GM18508 (cell line): ENCODE data around the gene SLMAP.

Experiments used
- ATAC-seq: cut with Tn5 transposase; IDR thresholded peaks from one replicate; pipeline ENCODE4 v1.9.1; 2021; ENCODE audit warnings: moderate number of reproducible peaks; ENCODE audit not compliant: insufficient read depth, unreplicated experiment

SLMAP gene

DNA sequence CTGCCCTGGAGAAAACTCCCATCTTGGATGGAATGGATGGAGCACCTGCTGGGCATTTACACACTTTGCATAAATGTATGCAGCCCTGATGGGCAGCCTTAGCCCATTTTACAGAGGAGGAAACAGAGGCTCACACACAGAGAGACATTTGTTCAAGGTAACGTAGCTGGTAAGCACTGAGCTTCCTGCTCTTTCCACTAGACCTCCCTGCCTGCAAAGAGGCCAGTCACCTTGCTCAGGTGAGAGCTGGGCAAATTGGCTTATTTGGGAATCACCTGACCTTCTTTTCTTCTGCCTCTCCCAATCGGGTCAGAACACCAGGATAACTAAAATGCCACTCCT, 200.7 kb downstream of the SLMAP start:
- ATAC-seq, result no peak

DNA sequence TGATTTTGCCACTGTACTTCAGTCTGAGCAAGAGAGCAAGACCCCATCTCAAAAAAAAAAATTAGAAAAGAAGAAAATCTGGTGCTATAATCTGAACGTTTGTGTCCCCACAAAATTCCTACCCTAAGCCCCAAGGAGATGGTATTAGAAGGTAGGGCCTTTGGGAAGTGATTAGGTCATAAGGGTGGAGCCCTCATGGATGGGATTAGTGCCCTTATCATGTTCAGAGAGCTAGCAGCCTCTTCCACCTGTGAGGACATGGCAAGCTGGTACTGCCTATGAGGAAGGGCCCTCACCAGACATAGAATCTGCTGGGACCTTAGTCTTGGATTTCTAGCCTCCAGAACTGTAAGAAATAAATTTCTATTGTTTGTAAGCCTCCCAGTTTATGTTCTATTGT, 201.7 kb downstream of the SLMAP start:
- no peak for ATAC-seq

DNA sequence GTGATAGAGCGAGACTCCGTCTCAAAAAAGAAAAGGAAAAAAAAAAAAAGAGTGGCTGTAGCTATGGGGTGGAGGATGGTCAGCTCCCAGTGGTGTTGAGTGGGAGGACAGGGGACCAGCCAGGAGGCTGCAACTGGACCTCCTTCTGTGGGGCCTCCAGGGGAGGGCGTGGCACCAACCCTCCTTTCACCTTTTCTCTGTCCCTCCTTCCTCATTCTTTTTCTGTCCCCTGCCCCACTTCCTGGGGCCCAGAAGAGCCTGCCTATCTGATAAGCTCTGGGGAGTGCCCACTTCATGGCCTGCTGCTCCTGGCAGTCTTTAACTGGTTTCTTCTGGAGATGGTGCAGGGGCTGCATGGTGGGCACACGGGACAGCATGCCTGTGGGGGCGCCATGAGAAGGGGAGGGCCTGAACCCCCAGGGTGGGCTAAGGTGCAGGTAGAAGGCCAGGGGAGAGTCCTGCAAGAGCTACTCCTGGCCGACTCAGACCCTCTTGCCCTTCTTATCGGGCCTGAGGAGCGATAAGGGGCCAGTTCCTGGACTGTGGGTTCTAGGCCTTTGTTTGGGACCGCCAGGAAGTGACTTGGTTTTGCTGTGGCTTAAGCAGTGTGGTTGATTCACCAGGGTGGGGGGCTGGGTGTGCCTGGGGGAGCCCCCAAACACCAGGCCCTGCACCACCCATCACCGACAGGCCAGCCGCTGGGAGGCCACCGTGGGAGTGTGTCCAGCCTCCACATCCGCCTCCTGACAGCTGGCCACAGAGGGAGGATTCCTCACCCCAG, 202.7 kb downstream of the SLMAP start:
- ATAC-seq, result no peak

DNA sequence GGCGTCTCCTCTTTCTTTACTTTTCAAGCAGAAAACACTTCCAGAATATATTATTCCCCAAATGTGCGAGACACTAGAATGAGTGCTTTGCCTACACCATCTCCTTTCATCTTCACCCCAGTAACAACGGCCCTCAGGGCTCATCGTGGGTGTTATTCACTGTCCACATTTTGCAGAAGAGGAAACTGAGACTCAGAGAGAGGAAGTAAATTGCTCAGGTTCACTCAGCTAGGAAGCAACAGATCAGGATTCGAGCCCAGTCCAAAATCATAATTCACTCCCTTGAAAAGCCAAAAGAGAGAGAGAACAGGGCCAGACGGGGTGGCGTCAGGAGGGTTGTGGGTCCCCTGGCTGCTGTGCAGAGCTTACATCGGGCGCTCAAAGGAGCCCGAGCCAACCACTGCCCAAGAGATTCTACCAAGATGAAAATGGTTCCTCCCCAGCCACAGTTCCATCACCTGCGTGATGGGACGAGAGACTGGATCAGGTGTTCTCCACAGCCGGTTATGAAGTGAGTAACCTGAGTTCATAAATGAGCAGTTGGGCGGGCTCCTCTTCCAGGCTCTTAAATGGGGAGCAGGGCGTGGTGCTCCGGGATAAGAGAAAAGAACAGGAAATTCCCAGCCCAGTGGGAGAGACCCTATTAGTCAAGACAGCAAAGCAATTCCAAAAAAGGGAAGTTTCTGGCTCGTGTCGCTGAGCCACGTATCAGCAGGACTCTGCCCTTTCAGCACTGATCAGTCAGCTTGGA, 203.5 kb downstream of the SLMAP start:
- no peak for ATAC-seq

DNA sequence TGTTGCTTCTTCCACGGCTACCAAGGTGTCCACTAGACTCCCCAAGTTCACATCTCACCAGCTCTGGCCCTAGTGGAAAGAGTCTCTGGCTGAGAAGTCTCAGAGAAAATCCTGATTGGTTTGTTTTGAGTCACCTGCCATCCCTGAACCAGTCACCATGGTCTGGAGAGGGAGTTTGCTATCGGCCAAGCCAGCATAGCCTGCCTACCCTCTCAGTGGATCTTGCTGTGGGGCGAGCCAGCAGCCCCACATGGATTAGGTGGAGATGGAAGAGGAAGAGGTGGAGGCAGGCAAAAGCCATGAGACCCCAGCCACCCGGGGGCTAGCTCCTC, 204.0 kb downstream of the SLMAP start:
- ATAC-seq, result no peak

DNA sequence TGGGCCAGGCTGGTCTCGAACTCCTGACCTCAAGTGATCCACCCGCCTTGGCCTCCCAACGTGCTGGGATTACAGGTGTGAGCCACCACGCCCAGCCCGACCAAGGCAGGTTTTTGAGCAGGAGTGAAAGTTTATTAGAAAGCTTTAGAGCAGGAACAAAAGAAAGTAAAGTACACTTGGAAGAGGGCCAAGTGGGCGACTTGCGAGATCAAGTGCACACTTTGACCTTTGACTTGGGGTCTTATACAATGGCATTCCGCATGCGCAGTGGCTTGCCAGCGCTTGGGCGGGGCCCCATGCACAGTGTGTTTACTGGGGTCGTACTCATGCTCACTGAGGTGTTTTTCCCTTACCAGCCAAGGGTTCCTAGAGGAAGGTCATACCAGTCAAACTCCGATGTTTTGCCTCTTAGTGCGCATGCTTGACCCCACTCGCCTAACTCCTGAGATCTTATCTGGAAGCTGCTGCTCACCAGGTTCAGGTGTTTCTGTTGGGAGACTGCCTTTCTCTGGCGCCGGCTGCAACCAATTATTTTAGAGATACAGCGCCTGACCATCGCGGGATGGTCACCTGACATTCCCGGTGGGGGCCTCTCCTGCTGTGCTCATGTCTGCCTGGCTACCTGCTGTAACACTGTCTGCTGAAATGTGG, 205.2 kb downstream of the SLMAP start:
- ATAC-seq, result no peak

DNA sequence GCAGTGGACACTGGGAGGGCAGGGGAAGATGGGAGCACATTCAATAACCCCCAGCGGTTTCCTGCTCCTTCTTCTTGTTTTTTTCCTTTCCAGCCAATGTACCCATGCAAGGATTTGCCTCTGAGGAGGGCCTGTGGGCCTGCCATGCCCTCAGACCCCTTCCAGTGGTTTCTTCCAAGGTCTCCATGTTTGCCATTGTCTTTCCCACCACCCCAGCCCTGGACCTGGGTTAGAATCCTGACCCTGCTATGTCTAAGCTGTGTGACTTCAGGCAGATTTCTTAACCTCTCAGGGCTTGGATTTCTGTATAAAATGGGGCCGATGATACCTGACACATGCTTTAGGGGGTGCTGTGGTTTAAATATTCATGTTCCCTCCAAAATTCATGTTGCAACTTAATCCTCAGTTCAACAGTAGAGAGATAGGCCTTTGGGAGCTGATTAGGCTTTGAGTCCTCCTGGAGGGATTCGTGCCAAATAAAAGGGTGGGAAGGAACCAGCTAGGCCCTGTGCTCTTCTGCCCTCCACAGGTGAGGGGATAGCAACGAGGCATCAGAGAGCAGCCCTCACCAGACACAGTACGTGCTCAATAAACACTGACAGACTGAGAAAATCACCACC, 205.8 kb downstream of the SLMAP start:
- ATAC-seq, result no peak

DNA sequence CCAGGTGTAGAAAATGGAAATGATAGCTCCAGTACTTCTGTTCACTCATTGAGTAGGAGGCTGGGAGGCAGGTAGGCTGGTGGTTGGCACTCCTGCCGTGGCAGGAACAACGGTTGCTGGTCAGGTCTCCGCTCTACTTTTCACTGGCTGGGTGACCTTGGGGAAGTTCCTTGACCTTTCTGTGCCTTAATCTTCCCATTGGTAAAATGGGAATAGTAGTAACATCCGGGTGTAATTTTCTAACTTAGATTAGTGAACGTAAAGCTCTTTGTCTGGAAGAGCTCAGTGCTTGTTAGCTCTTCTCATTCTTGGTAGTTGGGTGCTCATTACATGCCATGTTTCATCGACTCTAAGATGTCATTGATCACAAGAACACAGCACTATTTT, 206.3 kb downstream of the SLMAP start:
- ATAC-seq, result no peak

DNA sequence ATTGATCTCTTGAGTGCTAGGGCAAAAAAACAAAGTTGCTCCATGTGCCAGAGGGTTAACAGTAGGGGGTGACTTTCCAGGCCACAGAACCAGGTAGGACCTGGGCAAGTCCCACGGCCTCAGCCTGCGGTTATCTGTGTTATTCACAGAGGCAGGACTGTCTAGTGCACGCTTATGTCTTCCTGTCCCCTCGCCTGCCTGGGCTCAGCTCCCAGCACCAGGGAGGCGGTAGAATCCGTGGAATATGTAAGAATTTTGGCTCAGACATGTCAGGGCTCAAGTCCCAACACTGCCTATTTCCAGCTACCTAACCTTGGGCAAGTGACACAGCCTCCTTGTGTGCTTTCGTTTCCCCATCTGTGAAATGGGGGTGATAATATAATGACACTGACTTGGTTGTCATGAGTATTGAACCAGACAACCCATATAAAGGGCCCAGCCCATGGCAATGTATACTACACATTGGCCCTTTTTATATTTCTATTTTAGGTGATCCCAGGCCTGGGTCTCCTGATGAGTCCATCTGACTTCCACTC, 207.8 kb downstream of the SLMAP start:
- no peak for ATAC-seq

DNA sequence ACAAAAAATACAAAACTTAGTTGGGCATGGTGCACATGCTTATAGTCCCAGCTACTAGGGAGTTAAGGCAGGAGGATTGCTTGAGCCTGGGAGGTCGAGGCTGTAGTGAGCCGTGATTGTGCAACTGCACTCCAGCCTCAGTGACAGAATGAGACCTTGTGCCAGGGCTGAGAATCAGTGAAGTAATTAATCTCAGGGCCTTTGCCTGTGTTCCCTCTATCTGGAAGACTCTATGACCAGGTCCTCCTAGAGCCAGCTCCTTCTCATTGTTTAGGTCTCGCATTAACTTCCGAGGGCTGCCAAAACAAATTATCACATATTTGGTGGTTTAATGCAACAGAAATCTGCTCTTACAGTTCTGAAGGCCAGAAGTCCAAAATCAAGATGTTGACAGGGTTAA, 210.7 kb downstream of the SLMAP start:
- ATAC-seq, result no peak

DNA sequence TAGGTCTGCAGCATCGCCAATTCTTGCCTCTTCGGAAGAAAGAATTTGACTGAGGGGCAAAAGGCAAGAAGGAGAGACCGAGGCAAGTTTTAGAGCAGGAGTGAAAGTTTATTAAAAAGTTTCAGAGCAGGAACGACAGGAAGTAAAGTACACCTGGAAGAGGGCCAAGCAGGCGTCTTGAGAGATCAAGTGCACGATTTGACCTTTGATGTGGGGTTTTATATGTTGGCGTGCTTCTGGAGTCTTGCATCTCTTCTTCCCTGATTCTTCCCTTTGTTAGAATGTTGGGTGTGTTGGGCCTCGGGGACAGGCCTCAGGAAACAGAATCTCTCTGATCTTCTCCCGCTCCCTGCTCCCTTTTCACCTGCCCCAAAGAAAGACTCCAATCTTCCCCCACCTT, 211.5 kb downstream of the SLMAP start:
- no peak for ATAC-seq

DNA sequence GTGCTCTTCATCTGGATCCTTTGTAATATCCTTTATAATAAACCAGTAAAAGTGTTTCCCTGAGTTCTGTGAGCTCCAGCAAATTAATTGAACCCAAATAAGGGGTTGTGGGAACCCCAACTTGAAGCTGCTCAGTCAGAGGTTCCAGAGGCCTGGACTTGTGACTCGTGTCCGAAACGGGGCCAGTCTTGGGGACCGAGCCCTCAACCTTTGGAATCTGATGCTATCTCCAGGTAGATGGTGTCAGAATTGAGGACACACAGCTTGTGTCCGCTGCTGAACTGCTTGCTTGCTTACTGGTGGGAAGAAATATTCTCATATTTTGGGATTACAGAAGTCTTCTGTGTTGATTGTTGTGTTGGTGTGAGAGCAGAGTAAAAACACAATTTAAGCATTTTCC, 212.4 kb downstream of the SLMAP start:
- no peak for ATAC-seq

DNA sequence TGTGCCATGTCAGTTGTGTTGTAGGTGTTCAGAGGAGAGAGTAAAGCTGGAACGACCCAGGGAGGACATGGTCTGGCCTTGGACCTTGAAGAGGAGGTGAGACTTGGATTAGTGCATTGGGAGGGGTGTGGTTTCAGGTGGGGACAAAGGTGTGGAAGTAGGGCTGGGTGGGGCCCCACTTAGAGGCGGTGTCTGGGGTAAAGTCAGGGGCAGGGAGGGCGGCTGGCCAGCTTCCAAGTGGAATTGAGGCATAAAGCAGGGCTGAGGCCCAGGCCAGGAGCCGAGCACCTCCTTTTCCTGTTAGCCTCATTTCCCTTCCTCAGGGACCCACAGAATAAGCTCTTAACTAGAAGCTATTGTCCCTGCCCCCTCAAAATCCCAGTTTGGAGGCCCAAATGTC, 215.9 kb downstream of the SLMAP start:
- ATAC-seq, result no peak

DNA sequence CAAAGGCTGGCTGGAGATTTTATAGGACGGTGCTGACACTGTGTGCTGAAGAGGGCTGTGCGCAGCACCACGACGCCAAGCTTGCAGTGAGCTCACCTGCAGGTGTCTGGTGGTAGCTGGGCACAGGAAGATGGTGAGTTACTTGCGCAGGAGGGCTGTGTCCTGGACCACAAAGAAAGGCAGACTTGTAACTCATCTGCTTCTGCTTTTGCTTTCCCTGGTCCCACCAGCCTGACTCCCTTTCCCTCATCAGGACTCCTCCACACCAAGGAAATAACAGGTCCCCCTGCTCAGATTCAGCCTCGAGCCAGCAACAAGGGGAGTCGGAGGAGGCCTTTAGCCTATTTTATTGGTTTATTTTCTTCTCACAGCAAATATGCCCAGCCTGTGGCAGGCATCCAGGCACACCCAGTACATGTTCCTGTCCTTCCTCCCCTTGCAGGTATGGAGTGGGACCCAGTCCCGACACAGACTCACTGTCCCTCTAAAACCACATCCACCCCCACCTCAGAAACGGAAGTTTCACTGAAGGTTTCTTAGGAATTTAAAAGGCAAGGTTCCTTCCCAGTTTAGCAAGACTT, 216.5 kb downstream of the SLMAP start:
- ATAC-seq, result no peak

DNA sequence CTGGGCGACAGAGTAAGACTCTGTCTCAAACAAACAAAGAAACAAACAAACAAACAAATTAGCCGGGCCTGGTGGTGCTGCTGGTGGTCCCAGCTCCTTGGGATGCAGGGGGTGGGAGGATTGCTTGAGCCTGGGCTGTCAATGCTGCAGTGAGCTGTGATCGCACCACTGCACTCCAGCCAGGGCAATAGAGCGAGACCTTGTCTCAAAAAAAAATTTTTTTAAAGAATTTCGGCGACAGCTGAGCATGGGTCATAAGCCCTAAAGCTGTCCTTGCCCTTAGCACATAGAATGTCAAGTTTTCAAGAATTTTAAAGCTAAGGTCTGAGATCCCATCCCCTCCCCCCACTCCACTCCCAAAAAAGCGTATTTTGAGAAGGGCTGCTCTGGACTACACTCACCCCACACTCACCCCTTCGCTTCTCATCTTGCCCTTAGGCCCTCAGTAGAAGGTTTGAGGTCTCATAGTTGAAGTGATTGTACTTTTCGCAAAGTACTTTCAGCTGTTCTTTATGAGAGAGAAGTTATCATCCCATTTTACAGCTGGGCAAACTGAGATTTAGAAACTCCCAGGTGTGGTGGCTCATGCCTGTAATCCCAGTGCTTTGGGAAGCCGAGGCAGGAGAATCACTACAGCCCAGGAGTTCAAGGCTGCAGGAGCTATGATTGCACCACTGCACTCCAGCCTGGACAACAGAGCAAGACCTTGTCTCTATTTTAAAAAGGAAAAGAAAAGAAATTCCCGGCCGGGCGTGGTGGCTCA, 217.8 kb downstream of the SLMAP start:
- no peak for ATAC-seq

DNA sequence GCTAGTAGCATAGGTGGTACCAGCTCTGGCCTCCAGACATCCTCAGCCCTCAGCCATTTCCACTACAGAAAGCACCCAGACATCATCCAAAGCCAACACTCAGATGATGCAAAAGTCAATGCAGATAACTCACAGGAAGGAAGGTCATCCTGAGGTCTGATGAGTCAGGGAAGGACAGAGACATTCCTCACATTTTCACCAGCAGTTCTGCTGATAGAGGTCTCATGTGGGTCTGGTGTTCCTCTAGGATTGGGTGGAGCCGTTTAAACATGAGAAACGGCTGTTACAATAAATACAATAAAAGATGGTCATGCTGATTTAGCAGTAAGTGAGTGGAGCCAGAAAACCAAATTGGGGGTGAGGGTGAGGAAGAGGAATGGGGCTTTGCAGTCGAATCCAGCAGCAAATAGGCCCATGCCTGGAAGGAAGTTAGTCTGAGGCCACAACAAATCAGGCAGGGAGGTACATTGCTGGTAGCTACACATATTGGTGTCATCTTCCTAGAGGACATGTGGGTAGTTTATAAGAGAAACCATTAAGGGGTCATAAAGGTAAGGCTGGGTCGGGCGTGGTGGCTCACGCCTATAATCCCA, 218.8 kb downstream of the SLMAP start:
- ATAC-seq, result no peak

DNA sequence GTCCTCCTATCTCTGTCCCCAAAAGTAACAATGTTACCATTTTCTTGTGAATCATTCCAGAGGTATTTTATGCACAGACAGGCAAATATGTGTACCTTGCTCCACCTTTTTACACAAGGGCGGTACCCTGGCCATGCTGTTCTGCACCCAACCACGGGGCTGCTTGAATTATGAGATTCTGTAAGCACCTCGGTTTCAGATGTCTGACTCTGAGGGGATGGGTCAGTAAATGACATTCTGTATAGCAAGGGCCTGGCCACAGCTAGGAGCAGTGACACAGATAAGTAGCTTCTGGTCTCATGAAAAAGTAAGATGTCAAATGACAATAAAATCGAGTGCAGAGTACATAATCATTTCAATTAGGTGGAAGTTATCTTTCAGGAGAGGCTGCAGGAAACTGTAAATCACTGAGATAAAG, 221.7 kb downstream of the SLMAP start:
- ATAC-seq, result no peak

DNA sequence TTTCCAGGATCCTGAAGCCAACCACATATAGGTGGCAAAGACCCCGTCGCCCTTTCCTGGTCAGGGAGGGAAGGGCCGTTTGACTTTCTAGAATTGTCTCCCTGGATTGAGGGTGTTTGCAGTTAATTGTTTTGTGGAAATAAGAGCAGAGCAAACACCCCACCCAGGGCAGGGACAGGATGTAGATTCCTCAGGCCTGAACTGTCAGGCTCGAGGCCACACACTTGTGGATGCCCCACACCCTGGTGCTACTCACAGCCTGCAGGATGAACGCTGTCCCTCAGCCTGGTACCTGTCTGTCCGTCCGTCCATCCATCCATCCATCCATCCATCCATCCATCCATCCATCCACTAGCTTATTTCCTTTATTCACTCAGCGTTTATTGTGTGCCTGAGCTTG, 222.2 kb downstream of the SLMAP start:
- no peak for ATAC-seq
